HEK293 (cell line): ENCODE data around the gene POU2F2.
A peak's percentile ranks its signal among the peaks of the same experiment; 100 is the strongest.
"Not testable (repeated sequence)": the region's sequence is repeated elsewhere in the genome, so short reads cannot be mapped to it uniquely, and the experiment has no call there.

Source experiments
- CTCF ChIA-PET: fragments of 350-600 bp; formaldehyde crosslinking; extraction: SDS; loops from one replicate; lab custom pipeline; 2021; ENCODE audit warnings: antibody characterized with exemption; lab: Yijun Ruan, JAX
- POLR2A ChIA-PET: fragments of 300-600 bp; formaldehyde crosslinking; extraction: SDS; loops from one replicate; lab custom pipeline; 2020; ENCODE audit warnings: antibody characterized with exemption, inconsistent platforms; lab: Yijun Ruan, JAX
- H3K27ac ChIP-seq: fragments of 200-500 bp; sonication (Bioruptor generic); 2 replicates; pipeline ENCODE4 v1.5.1; 2014; ENCODE audit warnings: low read depth, low read length, control low read depth, inconsistent platforms; ENCODE audit errors: extremely low read depth
- H3K36me3 ChIP-seq, 2 experiments: fragments of 200-500 bp in 1 of 2; sonication (Bioruptor generic) in 1 of 2; 1 replicate in 1 of 2; 2 replicates in 1 of 2; pipeline ENCODE4 v1.5.1; 2014 to 2017; ENCODE audit warnings: inconsistent platforms in 2 of 2, low read length in 2 of 2; ENCODE audit not compliant: control insufficient read depth in 2 of 2, insufficient read depth in 1 of 2
- H3K4me1 ChIP-seq: fragments of 200-500 bp; sonication (Bioruptor generic); 2 replicates; pipeline ENCODE4 v1.5.1; 2014; ENCODE audit warnings: mild to moderate bottlenecking, low read length, inconsistent platforms; ENCODE audit not compliant: control insufficient read depth, insufficient read depth
- H3K4me3 ChIP-seq: 2 replicates; pipeline ENCODE4 v1.5.1; 2011; ENCODE audit warnings: low read depth, mild to moderate bottlenecking, control low read depth, low read length, moderate library complexity
- H3K9me3 ChIP-seq: fragments of 200-500 bp; sonication (Bioruptor generic); 2 replicates; pipeline ENCODE4 v1.5.1; 2014; ENCODE audit warnings: low read depth, low read length, inconsistent platforms; ENCODE audit not compliant: control insufficient read depth, insufficient read depth
- ATF2 ChIP-seq: fragments of 450-650 bp; formaldehyde crosslinking; IDR thresholded peaks from 2 replicates; pipeline ENCODE4 v1.5.1; 2016; ENCODE audit warnings: missing biosample characterization, missing genetic modification characterization, low read depth
- ELK4 ChIP-seq: IDR thresholded peaks from 2 replicates; pipeline ENCODE4 v1.6.1; 2011; ENCODE audit warnings: mild to moderate bottlenecking, low read depth, low read length, borderline replicate concordance
- HOXC10 ChIP-seq: sonication (generic); formaldehyde crosslinking; IDR thresholded peaks from 2 replicates; pipeline ENCODE4 v1.8.1; 2023; ENCODE audit warnings: mild to moderate bottlenecking, missing genetic modification reagents
- KLF16 ChIP-seq: fragments of 450-650 bp; formaldehyde crosslinking; IDR thresholded peaks from 2 replicates; pipeline ENCODE4 v1.5.1; 2017; ENCODE audit warnings: missing biosample characterization, missing genetic modification characterization
- ZBTB49 ChIP-seq: fragments of 450-650 bp; formaldehyde crosslinking; IDR thresholded peaks from 2 replicates; pipeline ENCODE4 v1.5.1; 2016; ENCODE audit warnings: missing biosample characterization, missing genetic modification characterization, low read depth
- ZNF2 ChIP-seq: fragments of 450-650 bp; formaldehyde crosslinking; IDR thresholded peaks from 2 replicates; pipeline ENCODE4 v1.5.1; 2016; ENCODE audit warnings: missing biosample characterization, missing genetic modification characterization
- ZNF335 ChIP-seq: fragments of 450-650 bp; formaldehyde crosslinking; conservative IDR thresholded peaks from 2 replicates; pipeline ENCODE4 v1.5.1; 2016; ENCODE audit warnings: missing biosample characterization, missing genetic modification characterization
- ZNF488 ChIP-seq: fragments of 450-650 bp; formaldehyde crosslinking; IDR thresholded peaks from 2 replicates; pipeline ENCODE4 v1.5.1; 2016; ENCODE audit warnings: missing biosample characterization, missing genetic modification characterization
- ZNF600 ChIP-seq: fragments of 450-650 bp; formaldehyde crosslinking; IDR thresholded peaks from 2 replicates; pipeline ENCODE4 v1.5.1; 2016; ENCODE audit warnings: missing biosample characterization, missing genetic modification characterization
- ZNF610 ChIP-seq: fragments of 450-650 bp; formaldehyde crosslinking; IDR thresholded peaks from 2 replicates; pipeline ENCODE4 v1.5.1; 2016; ENCODE audit warnings: missing biosample characterization, missing genetic modification characterization, borderline replicate concordance
- ZNF623 ChIP-seq: fragments of 450-650 bp; formaldehyde crosslinking; IDR thresholded peaks from 2 replicates; pipeline ENCODE4 v1.5.1; 2016; ENCODE audit warnings: missing biosample characterization, missing genetic modification characterization
- ZNF776 ChIP-seq: fragments of 450-650 bp; formaldehyde crosslinking; IDR thresholded peaks from 2 replicates; pipeline ENCODE4 v1.5.0; 2017; ENCODE audit warnings: missing biosample characterization, missing genetic modification characterization, borderline replicate concordance
- ZNF843 ChIP-seq: fragments of 450-650 bp; formaldehyde crosslinking; IDR thresholded peaks from 2 replicates; pipeline ENCODE4 v1.5.1; 2016; ENCODE audit warnings: missing biosample characterization, missing genetic modification characterization

POU2F2 gene

GRCh38 chr19:42102877-42103276 lies 29.4 kb downstream of the POU2F2 start:
- no peaks in the 10 kb centered on the region; the same call in 1 of the 2 replicates for H3K9me3 ChIP-seq
- H3K27ac ChIP-seq, result no peak overlapping the region
- no peaks in the 10 kb centered on the region; a peak in 1 of 3 replicates for H3K36me3 ChIP-seq
- ChIA-PET CTCF (interaction anchor here (0.7 to 2.5 kb wide), 13 partner anchors 8 to 414 kb away, joined by 3 to 13 read pairs (median 4); partner anchors contain the start of gene POU2F2), POLR2A (interaction anchor here (1.1 to 1.4 kb wide), 2 partner anchors 10 to 148 kb away, joined by 3 to 4 read pairs; no protein-coding TSS in a partner anchor)
- H3K4me3 ChIP-seq, result no peak overlapping the region
- TF ChIP-seq ZNF623, result peak; percentile 95
- TF ChIP-seq ATF2, result no peak
- TF ChIP-seq ZBTB49 (tag by site-specific recombination), result no peak
- no peak for TF ChIP-seq ZNF488 (tag by site-specific recombination)
- no peaks in the 10 kb centered on the region for H3K4me1 ChIP-seq

- H3K27ac ChIP-seq, H3K36me3 ChIP-seq, H3K4me1 ChIP-seq, H3K4me3 ChIP-seq, POLR2A ChIA-PET, H3K9me3 ChIP-seq: not testable (repeated sequence)
- CTCF ChIA-PET, result interaction anchor here (0.7 to 3.7 kb wide), 6 partner anchors 9 to 350 kb away, joined by 3 to 37 read pairs (median 6); no protein-coding TSS in a partner anchor
Measured at GRCh38 chr19:42100241-42100640, 32.0 kb downstream of the POU2F2 start.

- no peak overlapping the region for H3K27ac ChIP-seq
- H3K36me3 ChIP-seq, result no peaks in the 10 kb centered on the region; a peak in 1 of 3 replicates
- CTCF ChIA-PET, result interaction anchor here (0.5 to 3.7 kb wide), 7 partner anchors 10 to 351 kb away, joined by 3 to 37 read pairs (median 4); no protein-coding TSS in a partner anchor
- no peaks in the 10 kb centered on the region; the same call in 1 of the 2 replicates for H3K9me3 ChIP-seq
- H3K4me1 ChIP-seq, result no peaks in the 10 kb centered on the region
- H3K4me3 ChIP-seq, result no peak overlapping the region
- TF ChIP-seq ZNF776 (tag by site-specific recombination), result no peak
- TF ChIP-seq ZNF2 (tag by site-specific recombination), result no peak
- no peak for TF ChIP-seq ZNF610 (tag by site-specific recombination)
- no peak for TF ChIP-seq HOXC10
- TF ChIP-seq ELK4, result no peak
- POLR2A ChIA-PET, result no interaction called here
Measured at GRCh38 chr19:42099336-42099925, 32.8 kb downstream of the POU2F2 start.

GRCh38 chr19:42098781-42099180 lies 33.5 kb downstream of the POU2F2 start:
- Histone ChIP-seq H3K27ac (no peak overlapping the region), H3K36me3 (no peaks in the 10 kb centered on the region; a peak in 1 of 3 replicates), H3K4me3 (no peak overlapping the region), H3K9me3 (no peaks in the 10 kb centered on the region; the same call in 1 of the 2 replicates)
- CTCF ChIA-PET, result interaction anchor here (0.5 to 3.7 kb wide), 6 partner anchors 10 to 351 kb away, joined by 3 to 37 read pairs (median 6); no protein-coding TSS in a partner anchor
- POLR2A ChIA-PET, result no interaction called here
- no peak for TF ChIP-seq KLF16
- TF ChIP-seq ZNF843 (tag by site-specific recombination), result no peak
- no peak for TF ChIP-seq ZNF335 (tag by site-specific recombination)
- no peak for TF ChIP-seq ZNF600 (tag by site-specific recombination)
- TF ChIP-seq, all 188 proteins: peak for 0
- H3K4me1 ChIP-seq, result no peaks in the 10 kb centered on the region
